K562 (cell line): ENCODE results near the gene SVBP. TPM values are rescaled to one million over a fixed set of nuclear protein-coding genes. Genes with fewer than 3 reads are reported as not detected.
A peak's percentile ranks its signal among the peaks of the same experiment; 100 is the strongest.

Experiments used
- CGGBP1 ChIP-seq: fragments of 250-450 bp; sonication (Bioruptor Pico); IDR thresholded peaks from 2 replicates; pipeline ENCODE4 v1.9.0; 2021; ENCODE audit warnings: mild to moderate bottlenecking
- CHAMP1 ChIP-seq: fragments of 450-650 bp; IDR thresholded peaks from 2 replicates; pipeline ENCODE4 v1.6.1; 2016; ENCODE audit warnings: mild to moderate bottlenecking
- CHCHD3 ChIP-seq: fragments of 250-450 bp; sonication (Bioruptor Pico); IDR thresholded peaks from 2 replicates; pipeline ENCODE4 v2.1.2; 2022; ENCODE audit warnings: mild to moderate bottlenecking
- ETS1 ChIP-seq: conservative IDR thresholded peaks from 2 replicates; pipeline ENCODE4 v1.6.1; 2011; ENCODE audit warnings: low read depth, mild to moderate bottlenecking, low read length; ENCODE audit not compliant: control insufficient read depth
- FOS ChIP-seq: IDR thresholded peaks from 3 replicates; pipeline ENCODE4 v1.6.1; 2011; ENCODE audit not compliant: insufficient read length; ENCODE audit errors: extremely low read depth
- HDAC3 ChIP-seq: fragments of 450-650 bp; IDR thresholded peaks from 2 replicates; pipeline ENCODE4 v1.6.1; 2018; ENCODE audit warnings: borderline replicate concordance, mild to moderate bottlenecking, moderate library complexity; ENCODE audit not compliant: partially characterized antibody
- MBD2 ChIP-seq: sonication (generic); IDR thresholded peaks from 2 replicates; pipeline ENCODE4 v1.6.1; 2016; ENCODE audit warnings: low read depth, borderline replicate concordance
- NCOR1 ChIP-seq: fragments of 450-650 bp; IDR thresholded peaks from 2 replicates; pipeline ENCODE4 v1.6.1; 2016; ENCODE audit warnings: mild to moderate bottlenecking, moderate library complexity
- PHF8 ChIP-seq: fragments of 200-600 bp; sonication (generic); IDR thresholded peaks from 2 replicates; pipeline ENCODE4 v1.6.1; 2012; ENCODE audit warnings: mixed run types, mild to moderate bottlenecking, inconsistent platforms, low read length, moderate library complexity, borderline replicate concordance
- PREB ChIP-seq: sonication (generic); formaldehyde crosslinking; IDR thresholded peaks from 2 replicates; pipeline ENCODE4 v1.8.1; 2023; ENCODE audit warnings: mild to moderate bottlenecking, missing genetic modification reagents
- TAL1 ChIP-seq: fragments of 450-650 bp; IDR thresholded peaks from 2 replicates; pipeline ENCODE4 v1.6.1; 2016; ENCODE audit warnings: mild to moderate bottlenecking
- THAP7 ChIP-seq: fragments of 250-450 bp; sonication (Bioruptor Pico); IDR thresholded peaks from 2 replicates; pipeline ENCODE4 v1.5.0; 2021
- UBTF ChIP-seq, 2 experiments: IDR thresholded peaks; 2 replicates each; pipeline ENCODE4 v1.6.1; 2012; ENCODE audit warnings: improper control_type of control experiment in 2 of 2, low read depth in 2 of 2, low read length in 2 of 2, borderline replicate concordance in 1 of 2
- ZNF224 ChIP-seq: sonication (generic); formaldehyde crosslinking; IDR thresholded peaks from 2 replicates; pipeline ENCODE4 v1.8.0; 2022; ENCODE audit warnings: mild to moderate bottlenecking, missing genetic modification reagents
- ZNF445 ChIP-seq: fragments of 250-450 bp; sonication (Bioruptor Pico); IDR thresholded peaks from 2 replicates; pipeline ENCODE4 v1.4.0; 2020; ENCODE audit warnings: low read depth, mild to moderate bottlenecking, moderate library complexity
- ZNF584 ChIP-seq: fragments of 200-800 bp; sonication (Bioruptor generic); IDR thresholded peaks from 2 replicates; pipeline ENCODE4 v1.6.1; 2016; ENCODE audit warnings: low read depth, mild to moderate bottlenecking, missing genetic modification characterization, missing compliant biosample characterization
- polyA plus RNA-seq, 8 experiments: library from polyadenylated mRNA; depleted of rRNA in 4 of 8; stranded (reverse) in 5 of 8; unstranded in 3 of 8; fragments of >200 nt; fragmentation: Nextera tagmentation in 2 of 8; fragmentation: Illumina TruSeq in 1 of 8; extraction: Ambion mirVana in 2 of 8; extraction: Trizol in 1 of 8; gene quantifications; 2 replicates each; pipeline versions ENCODE4 v1.2.1 to v1.2.3, GENCODE V29; 2011 to 2014; ENCODE audit warnings: inconsistent platforms in 1 of 8, missing spikeins in 1 of 8
- total RNA-seq, 7 experiments: library from RNA; depleted of rRNA in 6 of 7; stranded (reverse); fragments of >200 nt in 6 of 7; fragmentation: Illumina TruSeq in 2 of 7; extraction: Trizol in 2 of 7; gene quantifications; 2 replicates each; pipeline versions ENCODE4 v1.2.1 to v1.2.3, GENCODE V29; 2011 to 2021; ENCODE audit warnings: low replicate concordance in 1 of 7

Gene SVBP
- total and polyA plus RNA-seq, 9 of the 15 experiments (the other 6 are each of a cell fraction or from before 2014, with no cell fraction given), result 31.7 to 49.7 (median 40.0) TPM

GRCh38 chr1:42846257-42847110 lies 29.3 kb upstream of the SVBP start, which contains the start of gene ZNF691 (continued):
- TF ChIP-seq TAL1 (peak; percentile 13; the same call in 1 of the 2 replicates), HDAC3 (no peak), PREB (CRISPR knock-in tag) (no peak), CGGBP1 (CRISPR knock-in tag) (no peak), NCOR1 (no peak), CHAMP1 (no peak), THAP7 (CRISPR knock-in tag) (peak; percentile 52; the same call in 1 of the 2 replicates), ZNF224 (no peak), UBTF (IDR thresholded peaks at IDR 0.05; ENCODE audit: borderline replicate concordance in 1 of 2, low read depth in 2 of 2, low read length in 2 of 2) (peak; percentile 56 to 57; a peak in 2 of 4 replicates), PHF8 (peak; percentile 94; the same call in 1 of the 2 replicates), ETS1 (peak; percentile 80), ZNF445 (CRISPR knock-in tag) (0 out of 2 replicates have a peak, but pooled peaks have one; percentile 39), ZNF584 (CRISPR knock-in tag) (no peak), FOS (peak; percentile 99), MBD2 (peak; percentile 100), CHCHD3 (CRISPR knock-in tag) (no peak; the same call in 1 of the 2 replicates)
